Stomach (tissue), 9 donors: ENCODE results near the gene MAP3K12. TPM values are rescaled to one million over a fixed set of nuclear protein-coding genes. Genes with fewer than 3 reads are reported as not detected.
A peak's percentile ranks its signal among the peaks of the same experiment; 100 is the strongest.

Source experiments
- DNase-seq, 2 donors: peaks; one replicate each; pipeline versions ENCODE4 v3.0.0 to v3.0.0-alpha.2; 2013 to 2019
- H3K27ac ChIP-seq, 5 donors: fragments of 200-600 bp in 4 of 5; sonication (generic) in 4 of 5; one replicate each; pipeline ENCODE4 v1.5.1; 2013 to 2019; ENCODE audit warnings: mild to moderate bottlenecking in 1 of 5, moderate library complexity in 1 of 5
- H3K27me3 ChIP-seq, 3 donors: fragments of 200-600 bp; sonication (generic); one replicate each; pipeline ENCODE4 v1.5.1; 2017 to 2019; ENCODE audit warnings: mixed run types in 1 of 3
- H3K36me3 ChIP-seq, 4 donors: fragments of 200-600 bp; sonication (generic); 1 replicate in 3 of 4; 2 replicates in 1 of 4; pipeline ENCODE4 v1.5.1; 2016 to 2019
- H3K4me1 ChIP-seq, 4 donors: fragments of 200-600 bp; sonication (generic); one replicate each; pipeline ENCODE4 v1.5.1; 2016 to 2019
- H3K4me3 ChIP-seq, 4 donors: fragments of 200-600 bp; sonication (generic) in 3 of 4; one replicate each; pipeline ENCODE4 v1.5.1; 2016 to 2019; ENCODE audit warnings: mild to moderate bottlenecking in 1 of 4
- H3K9me3 ChIP-seq, 4 donors: fragments of 200-600 bp; sonication (generic); one replicate each; pipeline ENCODE4 v1.5.1; 2016 to 2019
- EP300 ChIP-seq: sonication (generic); formaldehyde crosslinking; IDR thresholded peaks from one replicate; pipeline ENCODE4 v1.6.1; 2017; ENCODE audit warnings: antibody characterized with exemption
- POLR2A ChIP-seq, 4 donors: fragments of 450-650 bp; IDR thresholded peaks; one replicate each; pipeline ENCODE4 v1.6.1; 2016; ENCODE audit warnings: antibody characterized with exemption in 4 of 4, control low read depth in 2 of 4, mild to moderate bottlenecking in 1 of 4, moderate library complexity in 1 of 4
- POLR2AphosphoS5 ChIP-seq, 3 donors: sonication (generic); formaldehyde crosslinking; IDR thresholded peaks; one replicate each; pipeline ENCODE4 v1.6.1; 2016; ENCODE audit warnings: antibody characterized with exemption in 3 of 3
- WGBS, 5 donors: extraction: QIAGEN DNeasy Blood & Tissue Kit in 3 of 5; methylation state at CpG; one replicate each; pipeline versions ENCODE4 v1.1.5 to v1.1.7; 2013 to 2018; 5-methylcytosine and 5-hydroxymethylcytosine counted together
- intact Hi-C: fragments of 100-400 bp; cut with DNase I; formaldehyde crosslinking; loops from one replicate; pipeline ENCODE4 v1.15.1; 2023; ENCODE audit warnings: low total_unique reads
- polyA plus RNA-seq, 3 donors: library from polyadenylated mRNA; stranded (reverse); fragments of 200-250 nt; gene quantifications; one replicate each; pipeline ENCODE4 v1.2.3, GENCODE V29; 2013
- total RNA-seq, 5 donors: library from RNA; depleted of rRNA; stranded (reverse); fragments of >200 nt; gene quantifications; one replicate each; pipeline versions ENCODE4 v1.1.0 to v1.2.3, GENCODE V29; 2014 to 2016
- TF ChIP-seq, protein P1 (sequence below), 7 experiments: fragments of 450-650 bp in 4 of 7; fragments of 200-600 bp in 3 of 7; sonication (generic) in 3 of 7; IDR thresholded peaks; one replicate each; pipeline ENCODE4 v1.5.1; 2016 to 2019; ENCODE audit warnings: antibody characterized with exemption in 7 of 7, control low read depth in 2 of 7, mild to moderate bottlenecking in 1 of 7
- donor health status: healthy with polysubstance abuse.
- donor health status: Bipolar disorder and iron deficiency.
- donor health status: healthy.

The MAP3K12 gene
- total and polyA plus RNA-seq, 8 donors = 5.4 to 279 (median 13.4) TPM

GRCh38 chr12:53493610-53494391 is 5.5 kb downstream of the MAP3K12 start:
- 24 to 36% (median 29%) methylated on average over 11 of the region's 11 CpGs for WGBS, 5 donors
- Histone ChIP-seq H3K27me3 (no peaks in the 10 kb centered on the region), H3K27ac (peak overlapping the region; percentile 70 to 89 (median 83)), H3K36me3 (no peaks in the 10 kb centered on the region), H3K9me3 (no peaks in the 10 kb centered on the region), H3K4me1 (peaks cover 26 to 62% (median 34%) of the 10 kb centered on the region in 4 donors), H3K4me3 (peak overlapping the region; percentile 51 to 63 (median 56))
- TF ChIP-seq POLR2AphosphoS5 (IDR thresholded peaks at IDR 0.05) (no peak), EP300 (no peak), POLR2A (IDR thresholded peaks at IDR 0.05) (no peak)
- TF ChIP-seq, protein P1, sequence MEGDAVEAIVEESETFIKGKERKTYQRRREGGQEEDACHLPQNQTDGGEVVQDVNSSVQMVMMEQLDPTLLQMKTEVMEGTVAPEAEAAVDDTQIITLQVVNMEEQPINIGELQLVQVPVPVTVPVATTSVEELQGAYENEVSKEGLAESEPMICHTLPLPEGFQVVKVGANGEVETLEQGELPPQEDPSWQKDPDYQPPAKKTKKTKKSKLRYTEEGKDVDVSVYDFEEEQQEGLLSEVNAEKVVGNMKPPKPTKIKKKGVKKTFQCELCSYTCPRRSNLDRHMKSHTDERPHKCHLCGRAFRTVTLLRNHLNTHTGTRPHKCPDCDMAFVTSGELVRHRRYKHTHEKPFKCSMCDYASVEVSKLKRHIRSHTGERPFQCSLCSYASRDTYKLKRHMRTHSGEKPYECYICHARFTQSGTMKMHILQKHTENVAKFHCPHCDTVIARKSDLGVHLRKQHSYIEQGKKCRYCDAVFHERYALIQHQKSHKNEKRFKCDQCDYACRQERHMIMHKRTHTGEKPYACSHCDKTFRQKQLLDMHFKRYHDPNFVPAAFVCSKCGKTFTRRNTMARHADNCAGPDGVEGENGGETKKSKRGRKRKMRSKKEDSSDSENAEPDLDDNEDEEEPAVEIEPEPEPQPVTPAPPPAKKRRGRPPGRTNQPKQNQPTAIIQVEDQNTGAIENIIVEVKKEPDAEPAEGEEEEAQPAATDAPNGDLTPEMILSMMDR (IDR thresholded peaks at IDR 0.05) = no peak
- intact Hi-C loops = no loop called here
- peak in 1 of 2 donors; percentile 43 for DNase-seq

- peak; percentile 92 to 98 for DNase-seq
- intact Hi-C loops = no loop called here
- Histone ChIP-seq H3K36me3 (peaks cover 0 to 2% (median under 1%) of the 10 kb centered on the region in 4 donors), H3K9me3 (no peaks in the 10 kb centered on the region), H3K27ac (peak overlapping the region; percentile 70 to 89 (median 83)), H3K27me3 (no peaks in the 10 kb centered on the region), H3K4me1 (peaks cover 19 to 54% (median 30%) of the 10 kb centered on the region in 4 donors), H3K4me3 (peak overlapping the region; percentile 51 to 63 (median 56))
- WGBS, 5 donors = 0 to 2% (median 1%) methylated on average over 26 to 50 of the region's 52 CpGs
- peak in 2 of 3 donors; percentile 51 to 76 for TF ChIP-seq POLR2AphosphoS5 (IDR thresholded peaks at IDR 0.05)
- peak in 2 of 4 donors; percentile 44 to 73 for TF ChIP-seq POLR2A (IDR thresholded peaks at IDR 0.05)
- TF ChIP-seq EP300 = no peak
Measured at GRCh38 chr12:53492830-53493609, 6.2 kb downstream of the MAP3K12 start.

- Histone ChIP-seq H3K36me3 (peaks cover 0 to 10% (median 9%) of the 10 kb centered on the region in 4 donors), H3K4me1 (peaks cover 19 to 46% (median 30%) of the 10 kb centered on the region in 4 donors), H3K9me3 (no peaks in the 10 kb centered on the region), H3K4me3 (peak overlapping the region; percentile 51 to 63 (median 56)), H3K27me3 (no peaks in the 10 kb centered on the region), H3K27ac (peak overlapping the region; percentile 23 to 89 (median 83))
- TF ChIP-seq POLR2A (IDR thresholded peaks at IDR 0.05) (no peak), POLR2AphosphoS5 (IDR thresholded peaks at IDR 0.05) (no peak), EP300 (no peak)
- TF ChIP-seq, protein P1 (IDR thresholded peaks at IDR 0.05) = no peak
- peak in 1 of 2 donors; percentile 42 for DNase-seq
- intact Hi-C loops = no loop called here
- WGBS, 5 donors = 52 to 67% (median 55%) methylated on average over 20 of the region's 20 CpGs
Measured at GRCh38 chr12:53492188-53492587, 7.1 kb downstream of the MAP3K12 start.

GRCh38 chr12:53489242-53489864 is 9.9 kb downstream of the MAP3K12 start:
- TF ChIP-seq, protein P1 (IDR thresholded peaks at IDR 0.05) = no peak
- TF ChIP-seq POLR2AphosphoS5 (IDR thresholded peaks at IDR 0.05) (no peak), POLR2A (IDR thresholded peaks at IDR 0.05) (no peak), EP300 (no peak)
- H3K27ac ChIP-seq = no peak overlapping the region
- H3K27me3 ChIP-seq = no peaks in the 10 kb centered on the region
- no peak for DNase-seq
- H3K9me3 ChIP-seq = no peaks in the 10 kb centered on the region
- WGBS, 5 donors = 85 to 95% (median 87%) methylated on average over 5 of the region's 5 CpGs
- H3K4me3 ChIP-seq = no peak overlapping the region
- peaks cover 14 to 27% (median 20%) of the 10 kb centered on the region in 4 donors for H3K4me1 ChIP-seq
- intact Hi-C loops = no loop called here
- H3K36me3 ChIP-seq = peaks cover 9 to 39% (median 37%) of the 10 kb centered on the region in 4 donors
